GM23338 (cell line): Measurements from ENCODE around the gene CCDC24. TPM values are rescaled to one million over a fixed set of nuclear protein-coding genes. Genes with fewer than 3 reads are reported as not detected.

Experiments used
- ATAC-seq: fragments of 200-7000 bp; cut with Tn5 transposase; 3 replicates; pipeline ENCODE4 v1.9.1; 2020
- DNase-seq: peaks from one replicate; pipeline ENCODE4 v3.0.0-alpha.2; 2015; ENCODE audit warnings: low spot score
- H2AFZ ChIP-seq: fragments of 200-600 bp; sonication (generic); 2 replicates; pipeline ENCODE4 v1.8.0; 2016; ENCODE audit warnings: antibody characterized with exemption, mild to moderate bottlenecking, moderate library complexity
- H3F3A ChIP-seq: fragments of 200-600 bp; sonication (generic); replicated peaks from 2 replicates; pipeline ENCODE4 v1.8.0; 2017; ENCODE audit warnings: antibody characterized with exemption, mixed run types, low read depth
- H3K27ac ChIP-seq: fragments of 200-600 bp; sonication (generic); 2 replicates; pipeline ENCODE4 v1.6.1; 2016; ENCODE audit warnings: low read depth
- H3K27me3 ChIP-seq: fragments of 200-600 bp; sonication (generic); 2 replicates; pipeline ENCODE4 v1.8.0; 2016; ENCODE audit warnings: mild to moderate bottlenecking, mixed run types, moderate library complexity; ENCODE audit not compliant: insufficient read depth
- H3K36me3 ChIP-seq: fragments of 200-600 bp; sonication (generic); 2 replicates; pipeline ENCODE4 v1.8.0; 2016; ENCODE audit warnings: mild to moderate bottlenecking; ENCODE audit not compliant: insufficient read depth
- H3K4me1 ChIP-seq: fragments of 200-600 bp; sonication (generic); 2 replicates; pipeline ENCODE4 v1.8.0; 2016; ENCODE audit warnings: mild to moderate bottlenecking, moderate library complexity; ENCODE audit not compliant: insufficient read depth
- H3K4me2 ChIP-seq: fragments of 200-600 bp; sonication (generic); 2 replicates; pipeline ENCODE4 v1.7.1; 2017; ENCODE audit warnings: mixed run types
- H3K4me3 ChIP-seq: fragments of 200-600 bp; sonication (generic); 2 replicates; pipeline ENCODE4 v1.6.1; 2016; ENCODE audit warnings: mixed run types
- H3K79me2 ChIP-seq: fragments of 200-600 bp; sonication (generic); replicated peaks from 2 replicates; pipeline ENCODE4 v1.8.0; 2017; ENCODE audit warnings: mild to moderate bottlenecking; ENCODE audit not compliant: insufficient read depth
- H3K9me2 ChIP-seq: fragments of 200-600 bp; sonication (generic); 2 replicates; pipeline ENCODE4 v1.8.0; 2017; ENCODE audit not compliant: insufficient read depth
- H4K20me1 ChIP-seq: fragments of 200-600 bp; sonication (generic); replicated peaks from 2 replicates; pipeline ENCODE4 v1.8.0; 2017; ENCODE audit warnings: mild to moderate bottlenecking; ENCODE audit not compliant: insufficient read depth
- H3K27ac Mint-ChIP-seq: 2 replicates; pipeline ENCODE4 v1.8.0; 2020; ENCODE audit warnings: inconsistent platforms, mild to moderate bottlenecking, moderate library complexity, mixed read lengths
- H3K27me3 Mint-ChIP-seq: 3 replicates; pipeline ENCODE4 v1.8.0; 2022; ENCODE audit warnings: low read depth, mild to moderate bottlenecking, moderate library complexity, mixed read lengths, inconsistent platforms; ENCODE audit not compliant: insufficient read depth, poor library complexity
- H3K36me3 Mint-ChIP-seq: 3 replicates; pipeline ENCODE4 v1.8.0; 2021; ENCODE audit warnings: low read depth, mild to moderate bottlenecking, inconsistent platforms, moderate library complexity, mixed read lengths
- H3K4me1 Mint-ChIP-seq: 3 replicates; pipeline ENCODE4 v1.8.0; 2020; ENCODE audit warnings: mild to moderate bottlenecking, inconsistent platforms, mixed read lengths
- H3K4me3 Mint-ChIP-seq: 3 replicates; pipeline ENCODE4 v1.8.0; 2021; ENCODE audit warnings: moderate library complexity, mild to moderate bottlenecking, inconsistent platforms, mixed read lengths
- H3K9me3 Mint-ChIP-seq: 3 replicates; pipeline ENCODE4 v1.8.0; 2020; ENCODE audit warnings: moderate library complexity, mild to moderate bottlenecking, inconsistent platforms, mixed read lengths
- EZH2 ChIP-seq: fragments of 200-600 bp; sonication (generic); IDR thresholded peaks from one replicate; pipeline ENCODE4 v1.8.0; 2017; ENCODE audit warnings: antibody characterized with exemption, mild to moderate bottlenecking, low read depth; ENCODE audit not compliant: unreplicated experiment
- EZH2phosphoT487 ChIP-seq: fragments of 200-600 bp; sonication (generic); IDR thresholded peaks from one replicate; pipeline ENCODE4 v1.8.1; 2018; ENCODE audit warnings: antibody characterized with exemption; ENCODE audit not compliant: unreplicated experiment
- JUNB ChIP-seq: IDR thresholded peaks from one replicate; pipeline ENCODE4 v1.6.1; 2016; ENCODE audit warnings: antibody characterized with exemption; ENCODE audit not compliant: unreplicated experiment
- NANOG ChIP-seq: IDR thresholded peaks from 2 replicates; pipeline ENCODE4 v1.6.1; 2016; ENCODE audit warnings: antibody characterized with exemption, borderline replicate concordance
- POLR2AphosphoS5 ChIP-seq: IDR thresholded peaks from 2 replicates; pipeline ENCODE4 v1.6.1; 2016; ENCODE audit warnings: antibody characterized with exemption, low read depth
- STAT1 ChIP-seq: IDR thresholded peaks from one replicate; pipeline ENCODE4 v1.6.1; 2016; ENCODE audit warnings: antibody characterized with exemption; ENCODE audit not compliant: unreplicated experiment
- ZNF114 ChIP-seq: fragments of 250-450 bp; sonication (Bioruptor Pico); IDR thresholded peaks from 2 replicates; pipeline ENCODE4 v1.5.0; 2020; ENCODE audit warnings: mild to moderate bottlenecking, moderate library complexity
- ZNF331 ChIP-seq: fragments of 250-450 bp; sonication (Bioruptor Pico); IDR thresholded peaks from 2 replicates; pipeline ENCODE4 v1.5.0; 2020; ENCODE audit warnings: low read depth, mild to moderate bottlenecking, moderate library complexity
- polyA plus RNA-seq: library from polyadenylated mRNA; unstranded; fragments of >200 nt; fragmentation: Nextera tagmentation; extraction: Ambion mirVana; gene quantifications from 2 replicates; pipeline ENCODE4 v1.2.1, GENCODE V29; 2016
- total RNA-seq: library from RNA; depleted of rRNA; stranded (reverse); fragments of >200 nt; shearing (Covaris generic); gene quantifications from 2 replicates; pipeline ENCODE4 v1.2.3, GENCODE V29; 2014
- TF ChIP-seq, protein P1 (sequence below): IDR thresholded peaks from one replicate; pipeline ENCODE4 v1.6.1; 2018; ENCODE audit warnings: antibody characterized with exemption; ENCODE audit not compliant: unreplicated experiment
- TF ChIP-seq, protein P2 (sequence below): IDR thresholded peaks from 2 replicates; pipeline ENCODE4 v1.6.1; 2016; ENCODE audit warnings: antibody characterized with exemption
- TF ChIP-seq, protein P3 (sequence below), 2 experiments: fragments of 200-600 bp in 1 of 2; sonication (generic) in 1 of 2; conservative IDR thresholded peaks; 2 replicates each; pipeline versions ENCODE4 v1.5.1 to v1.6.1; 2016 to 2017; ENCODE audit warnings: antibody characterized with exemption in 2 of 2, low read depth in 2 of 2, mild to moderate bottlenecking in 2 of 2, moderate library complexity in 1 of 2

The CCDC24 gene
- total and polyA plus RNA-seq, 2 experiments from 2014 or later = 8.3 to 17.2 TPM

DNA sequence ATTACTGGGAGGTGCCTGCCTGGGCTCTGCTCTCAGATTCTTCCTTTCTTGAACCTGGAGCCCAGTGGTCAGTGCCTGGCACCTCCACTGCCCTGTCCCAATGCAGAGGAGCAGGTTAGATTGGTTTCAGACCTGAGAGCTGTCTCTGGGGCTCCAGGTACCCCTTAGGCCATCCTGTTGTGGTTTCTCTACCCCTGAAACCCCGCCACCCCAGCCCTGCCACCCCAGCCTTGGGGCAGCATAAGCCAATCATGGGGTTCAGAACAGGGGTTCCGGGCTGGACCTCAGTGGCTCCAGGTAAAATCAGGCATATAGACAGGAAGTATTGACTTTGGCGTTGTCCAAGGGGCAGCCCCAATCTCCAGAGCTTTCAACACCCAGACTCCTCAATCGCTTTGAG lies 43.0 kb downstream of the CCDC24 start (continued):
- TF ChIP-seq, protein P1, sequence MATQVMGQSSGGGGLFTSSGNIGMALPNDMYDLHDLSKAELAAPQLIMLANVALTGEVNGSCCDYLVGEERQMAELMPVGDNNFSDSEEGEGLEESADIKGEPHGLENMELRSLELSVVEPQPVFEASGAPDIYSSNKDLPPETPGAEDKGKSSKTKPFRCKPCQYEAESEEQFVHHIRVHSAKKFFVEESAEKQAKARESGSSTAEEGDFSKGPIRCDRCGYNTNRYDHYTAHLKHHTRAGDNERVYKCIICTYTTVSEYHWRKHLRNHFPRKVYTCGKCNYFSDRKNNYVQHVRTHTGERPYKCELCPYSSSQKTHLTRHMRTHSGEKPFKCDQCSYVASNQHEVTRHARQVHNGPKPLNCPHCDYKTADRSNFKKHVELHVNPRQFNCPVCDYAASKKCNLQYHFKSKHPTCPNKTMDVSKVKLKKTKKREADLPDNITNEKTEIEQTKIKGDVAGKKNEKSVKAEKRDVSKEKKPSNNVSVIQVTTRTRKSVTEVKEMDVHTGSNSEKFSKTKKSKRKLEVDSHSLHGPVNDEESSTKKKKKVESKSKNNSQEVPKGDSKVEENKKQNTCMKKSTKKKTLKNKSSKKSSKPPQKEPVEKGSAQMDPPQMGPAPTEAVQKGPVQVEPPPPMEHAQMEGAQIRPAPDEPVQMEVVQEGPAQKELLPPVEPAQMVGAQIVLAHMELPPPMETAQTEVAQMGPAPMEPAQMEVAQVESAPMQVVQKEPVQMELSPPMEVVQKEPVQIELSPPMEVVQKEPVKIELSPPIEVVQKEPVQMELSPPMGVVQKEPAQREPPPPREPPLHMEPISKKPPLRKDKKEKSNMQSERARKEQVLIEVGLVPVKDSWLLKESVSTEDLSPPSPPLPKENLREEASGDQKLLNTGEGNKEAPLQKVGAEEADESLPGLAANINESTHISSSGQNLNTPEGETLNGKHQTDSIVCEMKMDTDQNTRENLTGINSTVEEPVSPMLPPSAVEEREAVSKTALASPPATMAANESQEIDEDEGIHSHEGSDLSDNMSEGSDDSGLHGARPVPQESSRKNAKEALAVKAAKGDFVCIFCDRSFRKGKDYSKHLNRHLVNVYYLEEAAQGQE = no peak
- TF ChIP-seq JUNB = no peak
- TF ChIP-seq, protein P2, sequence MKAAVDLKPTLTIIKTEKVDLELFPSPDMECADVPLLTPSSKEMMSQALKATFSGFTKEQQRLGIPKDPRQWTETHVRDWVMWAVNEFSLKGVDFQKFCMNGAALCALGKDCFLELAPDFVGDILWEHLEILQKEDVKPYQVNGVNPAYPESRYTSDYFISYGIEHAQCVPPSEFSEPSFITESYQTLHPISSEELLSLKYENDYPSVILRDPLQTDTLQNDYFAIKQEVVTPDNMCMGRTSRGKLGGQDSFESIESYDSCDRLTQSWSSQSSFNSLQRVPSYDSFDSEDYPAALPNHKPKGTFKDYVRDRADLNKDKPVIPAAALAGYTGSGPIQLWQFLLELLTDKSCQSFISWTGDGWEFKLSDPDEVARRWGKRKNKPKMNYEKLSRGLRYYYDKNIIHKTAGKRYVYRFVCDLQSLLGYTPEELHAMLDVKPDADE = no peak

GRCh38 chr1:44034976-44035716 lies 43.7 kb downstream of the CCDC24 start:
- Histone ChIP-seq H2AFZ (no peak overlapping the region), H3K27ac (no peak overlapping the region), H4K20me1 (no peaks in the 10 kb centered on the region), H3K36me3 (no peaks in the 10 kb centered on the region), H3K4me1 (peaks cover 17% of the 10 kb centered on the region), H3K79me2 (no peaks in the 10 kb centered on the region), H3K27me3 (0 out of 2 replicates have a peak, but pooled peaks cover 3% of the 10 kb centered on the region), H3K4me2 (no peak overlapping the region), H3K4me3 (no peak overlapping the region), H3K9me2 (no peaks in the 10 kb centered on the region), H3F3A (peaks cover 13% of the 10 kb centered on the region)
- no peak overlapping the region for H3K27ac Mint-ChIP-seq
- H3K4me1 Mint-ChIP-seq = peaks cover 27% of the 10 kb centered on the region
- H3K9me3 Mint-ChIP-seq = no peaks in the 10 kb centered on the region
- H3K4me3 Mint-ChIP-seq = no peak overlapping the region
- H3K36me3 Mint-ChIP-seq = no peaks in the 10 kb centered on the region
- ATAC-seq (no peak), DNase-seq (no peak)
- H3K27me3 Mint-ChIP-seq = peaks cover 2% of the 10 kb centered on the region
- TF ChIP-seq ZNF114 (CRISPR knock-in tag) (no peak), NANOG (no peak), EZH2phosphoT487 (no peak), STAT1 (no peak), EZH2 (no peak), POLR2AphosphoS5 (no peak), ZNF331 (CRISPR knock-in tag) (no peak)
- TF ChIP-seq, protein P1 = no peak
- TF ChIP-seq, protein P3, sequence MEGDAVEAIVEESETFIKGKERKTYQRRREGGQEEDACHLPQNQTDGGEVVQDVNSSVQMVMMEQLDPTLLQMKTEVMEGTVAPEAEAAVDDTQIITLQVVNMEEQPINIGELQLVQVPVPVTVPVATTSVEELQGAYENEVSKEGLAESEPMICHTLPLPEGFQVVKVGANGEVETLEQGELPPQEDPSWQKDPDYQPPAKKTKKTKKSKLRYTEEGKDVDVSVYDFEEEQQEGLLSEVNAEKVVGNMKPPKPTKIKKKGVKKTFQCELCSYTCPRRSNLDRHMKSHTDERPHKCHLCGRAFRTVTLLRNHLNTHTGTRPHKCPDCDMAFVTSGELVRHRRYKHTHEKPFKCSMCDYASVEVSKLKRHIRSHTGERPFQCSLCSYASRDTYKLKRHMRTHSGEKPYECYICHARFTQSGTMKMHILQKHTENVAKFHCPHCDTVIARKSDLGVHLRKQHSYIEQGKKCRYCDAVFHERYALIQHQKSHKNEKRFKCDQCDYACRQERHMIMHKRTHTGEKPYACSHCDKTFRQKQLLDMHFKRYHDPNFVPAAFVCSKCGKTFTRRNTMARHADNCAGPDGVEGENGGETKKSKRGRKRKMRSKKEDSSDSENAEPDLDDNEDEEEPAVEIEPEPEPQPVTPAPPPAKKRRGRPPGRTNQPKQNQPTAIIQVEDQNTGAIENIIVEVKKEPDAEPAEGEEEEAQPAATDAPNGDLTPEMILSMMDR (conservative IDR thresholded peaks at IDR 0.05; ENCODE audit: low read depth in 2 of 2) = no peak
- TF ChIP-seq, protein P2 = no peak
